ENCODE measurements around the gene SPAG6. TPM values are rescaled to one million over a fixed set of nuclear protein-coding genes. Genes with fewer than 3 reads are reported as not detected.

The SPAG6 gene
- polyA plus RNA-seq, 1 donor = 6.5 TPM

DNA sequence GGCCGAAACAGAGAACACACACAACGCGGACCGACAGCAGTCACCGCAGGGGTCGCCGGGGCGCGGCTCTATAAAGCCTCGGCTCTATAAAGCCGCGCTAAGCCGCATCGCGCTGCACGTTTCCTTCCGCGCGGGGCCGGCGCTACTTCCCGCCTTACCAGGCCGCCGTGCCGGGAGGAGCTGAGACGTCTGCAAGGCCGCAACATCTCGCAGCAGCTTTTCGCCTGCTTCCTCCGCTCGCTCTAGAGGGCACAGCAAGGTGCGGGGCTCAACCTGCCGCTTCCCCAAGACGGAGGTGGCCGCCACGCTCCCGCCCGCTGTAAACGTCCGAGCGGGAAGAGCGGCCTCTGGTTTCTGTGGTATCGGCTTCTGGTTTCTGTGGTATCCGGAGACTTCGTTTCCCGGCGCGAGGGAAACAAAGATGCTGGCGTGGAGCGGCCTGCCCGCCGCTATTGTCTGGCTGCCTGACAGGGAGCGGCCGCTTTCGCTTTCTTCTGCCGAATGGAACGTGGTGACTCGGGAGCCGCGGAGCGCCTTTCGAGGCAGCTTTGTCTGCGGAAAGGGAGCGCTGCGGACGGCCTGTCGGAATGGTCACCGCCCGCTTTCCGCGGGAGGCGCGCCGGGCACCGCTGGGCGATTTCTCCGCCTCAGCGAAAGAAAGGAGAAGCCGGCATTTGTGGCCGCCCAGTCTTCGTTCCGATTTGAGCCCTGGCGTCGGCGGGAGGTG lies 91.8 kb downstream of the SPAG6 start:
- peak; percentile 94 for DNase-seq

DNA sequence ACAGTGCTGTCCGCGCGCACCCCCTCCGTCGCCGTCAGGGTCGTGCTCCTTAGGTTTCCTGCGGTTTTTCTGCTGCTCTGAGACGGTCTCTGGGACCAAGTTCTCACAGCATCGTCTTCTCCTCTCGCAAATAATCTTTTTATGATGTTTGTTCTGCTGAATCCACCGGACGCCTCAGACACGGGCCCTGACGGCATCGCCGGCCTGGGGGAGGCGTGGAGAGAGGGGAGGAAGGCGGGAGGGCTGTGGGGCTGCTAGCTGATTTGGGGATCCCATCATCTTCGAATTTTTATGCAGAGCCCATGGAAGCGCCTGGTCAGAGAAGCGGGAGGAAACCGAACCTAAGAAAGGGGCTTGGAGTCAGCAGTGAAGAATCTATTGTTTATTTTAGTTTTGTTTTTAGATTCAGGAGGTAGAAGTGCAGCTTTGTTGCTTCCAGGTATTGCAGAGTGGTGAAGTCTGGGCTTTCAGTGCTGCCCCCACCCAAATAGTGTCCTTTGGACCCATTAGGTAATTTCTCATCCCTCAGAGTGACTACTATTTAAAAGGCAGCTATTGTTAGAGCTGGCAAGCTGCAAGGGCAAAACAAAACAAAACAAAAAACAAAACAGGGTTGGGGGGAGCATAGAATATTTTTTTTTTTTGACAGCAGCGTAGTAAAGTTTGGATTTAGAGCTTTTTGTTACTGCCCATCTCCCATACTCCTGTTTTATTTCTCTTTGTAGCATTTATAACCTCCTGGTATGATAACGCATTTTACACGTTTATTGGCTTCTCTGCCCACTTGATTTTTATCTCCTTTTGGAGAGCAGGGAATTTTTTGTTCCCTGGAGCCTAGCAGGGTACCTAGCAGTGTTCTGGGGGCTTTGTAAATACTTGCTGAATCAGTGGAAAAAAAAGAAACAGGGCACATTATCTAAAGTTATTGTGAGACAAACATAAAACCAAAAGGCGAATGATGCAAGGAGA lies 92.6 kb downstream of the SPAG6 start:
- no peak for DNase-seq

DNA sequence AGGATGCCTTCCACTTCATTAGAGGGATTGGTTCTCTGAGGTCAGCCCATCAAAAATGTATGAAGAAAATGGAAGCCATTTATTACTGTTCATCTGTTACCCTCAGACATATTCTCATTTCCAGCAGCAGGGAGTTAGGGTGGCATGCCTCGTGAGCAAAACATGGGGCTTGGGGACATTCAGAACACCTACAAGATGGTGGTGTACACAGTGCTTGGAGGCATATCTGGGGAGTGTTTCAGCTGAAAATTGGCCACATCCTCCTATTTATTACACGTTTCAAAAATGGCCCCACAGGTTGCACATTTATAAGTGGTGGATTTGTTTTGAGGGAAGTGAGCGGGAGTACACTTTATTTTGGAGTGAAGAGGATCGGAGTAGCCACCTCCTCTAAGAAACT lies 93.4 kb downstream of the SPAG6 start:
- DNase-seq = no peak

DNA sequence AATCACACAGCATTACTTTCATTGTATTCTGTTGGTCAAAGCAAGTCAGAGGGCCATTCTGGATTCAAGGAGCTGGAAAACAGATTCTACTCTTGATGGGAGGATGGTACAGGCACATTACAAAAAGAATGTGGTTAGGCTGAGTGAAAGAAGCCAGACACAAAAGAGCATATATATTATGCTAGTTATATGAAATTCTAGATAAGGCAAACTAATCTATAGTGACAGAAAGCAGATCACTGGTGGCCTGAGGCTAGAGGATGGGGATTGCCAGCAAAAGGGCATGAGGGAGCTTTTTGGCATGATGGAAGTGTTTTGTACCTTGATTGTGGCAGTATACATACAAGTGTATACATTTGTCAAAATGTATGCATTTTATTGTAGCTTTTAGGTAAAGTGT lies 96.8 kb downstream of the SPAG6 start:
- no peak for DNase-seq

DNA sequence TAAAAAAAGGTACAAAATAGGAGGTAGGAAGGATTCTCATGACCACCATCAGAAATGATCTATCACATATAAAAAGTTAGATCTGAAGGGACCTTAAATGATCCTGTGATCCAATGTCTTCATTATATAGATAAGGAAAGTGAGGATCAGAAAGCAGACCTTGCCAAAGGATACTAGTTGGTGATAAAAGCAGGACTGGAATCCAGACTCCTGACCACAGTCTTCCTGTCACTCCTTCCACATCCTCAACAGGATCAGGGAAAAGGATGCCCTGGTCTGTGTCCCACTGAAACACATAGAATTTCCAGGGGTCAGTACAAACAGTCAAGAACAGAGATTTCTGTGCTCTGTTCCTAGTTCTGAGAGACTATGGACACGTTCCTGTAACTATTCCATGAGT lies 97.2 kb downstream of the SPAG6 start:
- DNase-seq = no peak

DNA sequence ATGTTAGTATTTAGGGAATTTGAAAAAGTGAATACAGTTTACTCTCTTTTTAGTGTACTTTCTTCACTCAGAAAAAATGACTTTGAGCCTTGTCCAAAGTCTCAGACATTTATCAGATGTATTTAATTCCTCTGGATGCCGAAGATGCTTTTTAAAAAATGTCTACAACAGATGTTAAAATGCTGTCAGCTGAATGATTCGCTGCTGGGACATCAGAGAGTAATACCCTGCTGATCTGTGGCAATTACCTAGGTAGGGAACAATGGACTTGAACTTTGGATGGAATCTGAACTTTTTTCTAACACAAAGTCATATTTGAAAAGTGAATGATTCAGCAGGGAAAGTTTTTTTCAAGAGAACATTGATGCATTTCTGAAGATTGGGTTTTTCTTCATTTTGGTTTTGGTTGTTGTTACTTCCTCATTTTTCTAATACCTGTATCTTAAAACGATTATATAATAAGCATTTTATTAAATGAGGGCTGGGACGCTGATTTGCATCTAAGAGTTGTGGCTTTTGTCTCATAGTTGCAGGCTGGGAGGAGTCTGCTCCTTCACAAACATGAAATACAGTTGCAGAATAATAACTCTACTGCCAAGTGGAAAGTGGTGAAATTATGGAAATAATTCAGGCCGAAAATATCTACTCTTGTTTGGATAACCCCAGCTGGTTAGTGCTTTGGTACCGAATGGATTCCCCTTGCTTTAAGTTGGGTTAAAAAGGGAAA lies 98.0 kb downstream of the SPAG6 start:
- DNase-seq = no peak

DNA sequence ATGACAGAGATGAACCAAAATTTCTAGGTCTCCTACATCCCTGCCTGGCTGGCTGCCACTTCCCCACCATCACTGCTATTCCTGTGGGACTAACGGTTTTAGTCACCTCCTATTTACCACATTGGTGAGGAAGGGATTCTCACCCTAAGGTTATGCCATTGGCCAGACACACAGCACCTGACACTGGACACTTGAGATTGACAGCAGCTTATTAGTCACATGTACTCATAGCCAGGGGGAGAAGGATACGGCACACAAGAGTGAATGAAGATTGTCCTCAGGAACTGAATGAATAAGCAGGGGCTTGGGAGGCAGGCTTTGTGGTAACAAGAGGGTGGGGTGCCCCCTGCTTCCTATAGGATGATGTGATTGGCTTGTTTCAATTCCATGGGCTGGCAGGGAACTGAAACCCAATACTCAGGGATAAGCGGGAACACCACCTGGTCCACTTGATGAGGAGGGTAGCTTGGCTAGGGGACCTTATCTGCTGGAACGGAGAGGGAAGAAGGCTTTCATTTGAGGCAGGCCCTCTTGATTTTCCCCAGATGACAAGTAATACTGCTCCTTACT lies 99.0 kb downstream of the SPAG6 start:
- no peak for DNase-seq

DNA sequence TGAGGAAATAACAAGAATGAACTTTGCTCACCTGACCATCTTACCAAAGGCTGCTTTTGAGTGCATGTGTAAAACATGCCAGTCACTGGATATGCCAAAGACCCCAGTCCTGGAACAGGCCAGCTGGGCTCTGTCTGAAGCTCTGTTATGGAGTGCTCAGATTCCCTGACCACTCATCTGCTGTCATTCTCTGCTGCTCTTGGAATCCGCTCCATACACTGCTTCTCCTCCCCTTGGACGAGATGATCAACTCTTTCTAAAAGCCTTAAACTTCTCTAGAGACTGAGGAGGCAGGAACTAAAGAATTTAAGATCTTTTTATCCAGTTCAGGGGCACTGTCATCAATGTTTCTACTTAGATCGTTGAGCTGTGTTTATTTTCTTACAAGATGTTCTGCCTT lies 100.2 kb downstream of the SPAG6 start:
- DNase-seq = no peak

DNA sequence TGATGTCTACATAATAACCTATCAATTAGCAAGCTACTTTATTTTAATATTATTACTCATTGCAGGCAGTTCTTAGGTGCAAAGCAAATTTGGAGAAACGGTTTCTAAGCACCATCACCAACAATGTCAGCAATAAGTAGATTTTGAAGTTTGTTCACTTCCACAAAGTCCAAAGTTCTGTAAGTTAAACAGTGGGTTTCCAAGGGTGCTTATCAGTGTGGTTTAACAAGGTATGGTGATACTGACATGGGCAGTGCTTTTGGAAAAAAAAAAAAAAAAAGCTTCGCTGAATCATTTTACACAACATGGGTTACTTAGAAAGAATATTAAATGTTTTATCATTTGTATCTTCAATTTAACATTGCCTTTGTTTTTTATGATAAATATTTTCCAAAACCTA lies 101.8 kb downstream of the SPAG6 start:
- no peak for DNase-seq

DNA sequence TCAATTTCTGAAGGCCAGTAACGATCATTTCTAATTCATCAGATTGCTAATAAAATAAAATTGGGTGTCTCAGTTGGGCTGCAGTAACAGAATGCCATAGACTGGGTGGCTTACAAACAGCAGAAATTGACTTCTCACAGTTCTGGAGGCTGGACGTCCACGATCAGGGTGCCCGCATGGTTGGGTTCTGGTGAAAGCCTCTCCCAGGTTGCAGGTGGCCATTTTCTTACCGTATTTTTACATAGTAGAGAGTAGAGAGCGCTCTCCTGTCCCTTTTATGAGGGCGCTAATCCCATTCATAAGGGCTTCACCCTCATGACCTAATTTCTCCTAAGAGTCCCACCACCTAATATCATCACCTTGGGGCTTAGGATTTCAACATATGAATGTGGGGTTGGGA lies 106.0 kb downstream of the SPAG6 start:
- no peak for DNase-seq

DNA sequence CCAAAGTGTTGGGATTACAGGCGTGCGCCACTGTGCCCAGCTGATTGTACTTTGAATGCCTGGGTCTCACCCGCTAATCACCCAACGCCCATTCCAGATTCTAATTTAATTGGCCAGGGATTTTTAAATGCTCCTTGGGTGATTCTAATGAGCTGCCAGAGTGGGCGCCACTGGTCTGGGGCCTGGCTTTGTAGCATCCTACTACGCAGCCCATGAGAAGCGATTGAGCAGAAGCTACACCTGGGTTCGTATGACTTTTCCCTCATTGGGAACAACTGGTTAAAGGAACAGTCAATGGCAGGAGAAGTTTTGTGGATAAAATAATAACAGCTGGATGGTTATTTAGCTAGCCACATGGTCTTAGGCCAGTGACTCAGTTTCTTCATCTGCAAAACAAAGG lies 108.0 kb downstream of the SPAG6 start:
- DNase-seq = no peak

DNA sequence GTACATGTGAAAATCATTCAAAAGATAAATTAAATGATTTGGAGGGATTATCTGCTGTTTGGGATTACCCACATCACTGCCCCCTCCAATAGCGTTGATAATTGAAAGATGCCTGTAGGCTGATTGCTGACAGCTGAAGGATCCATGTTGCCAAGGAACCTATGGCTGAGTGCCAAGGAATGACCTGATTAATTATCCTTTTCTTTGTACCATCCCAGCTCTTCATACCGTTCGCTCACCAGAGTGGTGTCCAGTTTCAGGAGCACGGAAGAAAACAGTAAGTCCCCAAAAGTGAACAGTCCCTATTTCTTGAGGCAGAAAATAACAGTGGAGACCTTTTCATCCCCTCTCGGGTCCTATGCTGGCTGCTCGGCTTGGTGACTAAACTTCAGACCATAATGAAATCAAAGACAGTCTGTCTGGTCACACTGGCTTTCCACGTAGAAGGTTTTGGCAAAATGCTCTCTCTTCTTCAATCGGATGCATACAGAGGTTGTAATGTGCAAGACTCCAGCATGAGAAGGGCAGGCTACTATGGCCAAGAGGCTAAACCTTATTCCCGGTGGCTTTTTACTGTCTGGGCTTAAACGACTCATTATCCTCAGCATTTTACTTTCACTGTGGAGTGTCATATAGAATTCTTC lies 108.8 kb downstream of the SPAG6 start:
- DNase-seq = no peak

DNA sequence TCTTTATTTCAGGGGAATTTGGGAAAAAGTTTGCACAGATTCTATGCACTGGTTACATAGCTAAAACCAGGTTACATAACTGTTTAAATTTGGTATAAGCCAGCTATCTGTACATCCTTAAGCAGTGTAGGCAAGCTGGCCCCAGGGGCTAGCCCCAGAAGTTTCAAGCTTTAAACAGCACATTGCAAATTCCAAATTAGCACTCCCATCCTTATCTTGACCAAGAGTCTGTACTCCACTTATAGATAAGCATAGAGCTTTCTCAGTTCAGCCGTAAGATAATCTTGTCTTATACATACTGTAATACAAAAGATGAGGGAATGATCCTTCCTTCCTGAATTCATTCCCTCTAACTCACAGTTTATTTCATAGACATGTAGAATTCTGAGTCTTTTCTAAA lies 109.3 kb downstream of the SPAG6 start:
- no peak for DNase-seq

DNA sequence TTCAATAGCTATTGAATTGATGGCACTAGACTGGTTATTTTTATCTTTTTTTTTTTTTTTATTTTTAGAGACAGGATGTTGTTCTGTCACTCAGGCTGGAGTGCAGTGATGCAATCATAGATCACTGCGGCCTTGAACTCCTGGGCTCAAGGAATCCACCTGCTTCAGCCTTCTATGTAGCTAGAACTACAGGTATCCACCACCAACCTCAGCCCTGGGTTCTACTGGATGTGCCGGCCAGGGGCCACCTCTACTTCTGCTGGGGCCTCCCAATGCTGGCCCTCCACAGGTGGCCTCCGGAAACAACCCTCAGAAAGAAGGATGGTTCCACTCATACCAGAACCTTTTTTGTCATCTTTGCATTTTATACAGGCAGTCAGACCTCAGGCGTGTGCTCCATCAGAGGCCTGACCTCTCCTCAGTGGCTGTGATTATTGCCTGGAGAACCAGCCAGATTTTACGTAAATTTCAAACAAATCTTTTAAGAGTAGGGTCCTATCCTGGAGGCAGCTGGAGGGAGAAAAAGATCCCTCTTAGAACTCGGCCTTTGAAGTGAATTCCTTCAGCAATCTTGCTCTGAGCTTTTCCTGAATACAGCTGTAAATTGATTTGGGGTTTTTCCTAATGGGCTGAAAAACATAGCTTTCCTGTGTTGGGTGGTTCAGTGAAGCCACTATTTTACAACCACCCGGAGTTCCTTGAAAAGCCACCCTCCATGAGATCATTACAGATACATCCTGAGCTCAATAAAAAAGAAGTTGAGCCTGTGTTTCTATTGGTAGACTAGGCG lies 110.0 kb downstream of the SPAG6 start:
- no peak for DNase-seq

DNA sequence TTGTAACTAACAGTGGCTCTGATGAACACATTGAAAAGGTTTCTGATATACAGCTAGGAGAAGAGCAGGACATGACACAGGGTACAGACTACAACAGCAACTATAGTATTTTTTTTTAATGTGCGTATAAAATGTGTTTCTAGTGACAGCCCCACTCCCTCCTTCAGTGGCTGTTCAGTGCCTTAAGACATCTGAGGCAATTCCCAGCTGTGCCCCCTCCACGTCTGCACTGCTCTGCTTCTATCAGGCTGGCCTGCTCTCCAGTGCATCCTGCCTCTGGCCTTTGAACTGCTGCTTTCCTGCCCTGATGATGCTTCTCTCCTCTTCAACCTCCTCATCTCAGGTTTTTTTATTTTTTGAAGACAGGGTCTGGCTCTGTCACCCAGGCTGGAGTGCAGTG lies 111.2 kb downstream of the SPAG6 start:
- DNase-seq = no peak

DNA sequence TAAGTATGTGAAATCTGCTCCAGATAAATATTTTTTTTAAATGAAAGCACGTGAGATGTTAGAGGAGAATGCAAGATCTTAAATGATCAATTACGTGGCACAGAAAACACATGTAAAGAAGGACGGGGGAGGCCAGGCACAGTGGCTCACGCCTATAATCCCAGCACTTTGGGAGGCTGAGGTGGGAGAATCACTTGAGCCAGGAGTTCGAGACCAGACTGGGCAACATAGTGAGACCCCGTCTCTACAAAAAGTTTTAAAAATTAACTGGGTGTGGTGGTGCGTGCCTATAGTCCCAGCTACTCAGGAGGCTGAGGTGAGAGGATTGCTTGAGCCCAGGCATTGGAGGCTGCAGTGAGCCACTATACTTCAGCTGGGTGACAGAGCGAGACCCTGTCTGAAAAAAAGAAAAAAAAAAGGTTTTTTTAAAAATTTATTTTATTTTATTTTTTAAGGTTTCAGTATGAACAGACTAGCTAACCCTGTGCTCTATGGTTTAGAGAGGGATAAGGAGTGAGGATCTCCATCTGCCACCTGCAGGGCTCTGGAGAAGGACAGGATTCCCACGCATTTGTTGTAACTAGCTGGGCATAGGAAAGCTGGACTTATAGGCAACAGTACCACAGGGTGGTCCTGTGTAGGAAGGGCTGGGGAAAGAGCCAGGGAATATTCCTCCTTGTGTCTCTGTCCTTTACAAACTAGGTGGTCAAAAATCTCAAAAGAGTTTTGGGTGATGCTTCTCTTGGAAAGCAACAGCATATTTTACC lies 113.2 kb downstream of the SPAG6 start:
- no peak for DNase-seq

DNA sequence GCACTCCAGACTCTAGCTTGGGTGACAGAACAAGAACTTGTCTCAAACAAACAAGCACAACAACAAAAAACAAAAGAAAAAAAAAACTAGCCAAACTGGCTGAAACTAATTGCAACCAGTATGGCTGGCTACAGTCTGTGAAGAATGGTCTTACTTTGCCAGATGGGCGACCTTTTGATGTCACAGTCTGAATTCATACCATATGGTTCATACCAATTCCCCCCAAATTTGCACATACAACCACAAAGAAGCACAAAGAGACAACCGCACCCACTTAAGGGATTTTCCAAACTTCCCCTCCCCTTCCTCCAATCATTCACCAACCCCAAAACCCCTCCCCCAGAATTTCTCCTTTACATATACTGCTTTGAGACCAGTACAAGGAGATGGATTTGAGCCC lies 114.2 kb downstream of the SPAG6 start:
- DNase-seq = no peak

DNA sequence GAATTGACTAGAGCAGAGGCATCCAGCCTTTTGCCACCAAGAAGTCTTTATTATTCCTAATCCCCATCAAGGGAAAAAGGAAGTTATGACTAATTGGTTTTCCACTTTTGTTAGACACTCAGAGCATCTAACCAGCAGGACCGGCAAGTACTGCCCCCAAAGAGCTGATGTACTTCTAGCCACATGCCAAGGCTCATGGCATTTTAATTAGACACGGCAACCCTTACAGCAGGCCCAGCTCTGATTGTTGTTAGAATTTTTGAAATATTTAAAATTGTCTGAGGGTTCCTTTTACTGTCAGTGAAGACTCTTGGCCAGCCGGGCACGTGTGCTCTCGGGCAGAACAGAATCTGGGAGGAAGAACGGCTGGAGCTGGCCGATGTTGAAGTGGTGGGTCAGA lies 114.8 kb downstream of the SPAG6 start:
- DNase-seq = no peak

DNA sequence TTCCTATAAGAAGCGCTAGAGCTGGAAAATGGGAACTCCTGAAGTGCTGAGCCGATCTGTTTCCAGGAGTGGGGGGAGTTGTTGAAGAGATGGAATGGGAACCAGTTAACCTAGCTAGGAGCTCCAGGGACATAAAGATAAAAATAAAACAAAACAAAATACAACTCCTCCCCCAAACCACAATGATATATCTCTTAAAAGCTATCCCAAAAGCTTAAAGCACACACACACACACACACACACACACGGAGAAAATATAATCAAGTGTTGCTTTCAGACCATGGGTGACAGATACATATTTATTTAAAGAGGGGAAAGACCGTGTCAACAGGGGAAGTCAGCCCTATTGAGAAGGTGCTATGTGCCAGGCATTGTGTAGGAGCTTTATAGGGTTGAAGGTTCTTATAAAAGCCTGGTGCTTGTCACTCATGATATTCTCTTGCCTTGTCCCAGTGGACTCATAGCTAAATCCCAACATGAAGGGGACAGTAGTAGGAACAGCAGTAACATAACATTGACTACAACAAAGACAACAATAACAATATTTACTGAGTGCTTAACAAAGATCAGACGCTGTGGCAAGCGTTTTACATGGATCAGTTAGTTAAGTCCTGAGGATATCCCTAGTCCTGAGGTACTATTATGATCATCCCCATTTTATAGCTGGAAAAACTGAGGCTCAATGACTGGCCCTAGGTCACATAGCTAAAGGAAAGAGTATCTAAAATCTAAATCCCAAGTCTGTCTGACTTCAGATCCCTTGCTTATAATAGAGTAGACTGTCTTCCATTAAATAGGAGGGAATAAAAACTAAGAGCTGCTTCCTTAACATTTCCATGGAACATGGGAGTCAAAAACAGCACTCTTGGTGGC lies 115.5 kb downstream of the SPAG6 start:
- DNase-seq = no peak

DNA sequence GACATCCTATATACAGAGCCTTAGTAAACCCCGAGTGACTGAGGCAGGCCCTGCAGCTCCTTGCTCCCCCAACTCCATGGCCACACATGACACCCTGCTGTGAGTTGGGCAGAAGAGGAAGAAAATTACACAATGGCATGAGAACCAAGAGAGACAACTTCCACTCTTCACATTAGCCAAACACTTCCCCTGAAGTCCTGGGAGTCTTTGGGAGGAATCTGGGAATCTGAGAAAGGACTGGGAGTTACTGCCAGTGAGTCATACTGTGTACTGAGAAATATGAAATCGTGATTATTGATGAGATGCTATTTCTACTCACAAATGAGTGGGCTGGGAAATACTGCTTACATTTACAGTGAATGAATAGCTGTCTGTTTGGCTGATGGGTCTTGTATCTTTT lies 116.6 kb downstream of the SPAG6 start:
- no peak for DNase-seq

Measured in hindlimb muscle (tissue), 1 donor.